WTC11 (cell line): ENCODE results near the gene PSME4. TPM values are rescaled to one million over a fixed set of nuclear protein-coding genes. Genes with fewer than 3 reads are reported as not detected.

Source experiments
- AR ChIP-seq: fragments of 250-450 bp; sonication (Bioruptor Pico); IDR thresholded peaks from 2 replicates; pipeline ENCODE4 v1.9.0; 2021; ENCODE audit warnings: mild to moderate bottlenecking
- ATF3 ChIP-seq: sonication (generic); formaldehyde crosslinking; conservative IDR thresholded peaks from 2 replicates; pipeline ENCODE4 v1.8.1; 2022; ENCODE audit warnings: mild to moderate bottlenecking, missing genetic modification reagents
- CREM ChIP-seq: sonication (generic); formaldehyde crosslinking; IDR thresholded peaks from 2 replicates; pipeline ENCODE4 v1.8.1; 2022; ENCODE audit warnings: mild to moderate bottlenecking, missing genetic modification reagents, moderate library complexity
- CTCF ChIP-seq: fragments of 200-600 bp; IDR thresholded peaks from 2 replicates; pipeline ENCODE4 v1.8.0; 2022; ENCODE audit warnings: antibody characterized with exemption
- E2F4 ChIP-seq: sonication (generic); formaldehyde crosslinking; IDR thresholded peaks from 2 replicates; pipeline ENCODE4 v1.8.1; 2022; ENCODE audit warnings: low read depth, mild to moderate bottlenecking, moderate library complexity, missing genetic modification reagents, borderline replicate concordance
- E2F5 ChIP-seq: sonication (generic); formaldehyde crosslinking; IDR thresholded peaks from 2 replicates; pipeline ENCODE4 v1.8.1; 2022; ENCODE audit warnings: mild to moderate bottlenecking, moderate library complexity, missing genetic modification reagents
- GTF2I ChIP-seq: fragments of 250-450 bp; sonication (Bioruptor Pico); conservative IDR thresholded peaks from 2 replicates; pipeline ENCODE4 v1.4.0; 2021; ENCODE audit warnings: mild to moderate bottlenecking
- JAZF1 ChIP-seq: fragments of 250-450 bp; sonication (Bioruptor Pico); IDR thresholded peaks from 2 replicates; pipeline ENCODE4 v1.9.0; 2021; ENCODE audit warnings: moderate library complexity, mild to moderate bottlenecking, inconsistent platforms
- MXD4 ChIP-seq: fragments of 250-450 bp; sonication (Bioruptor Pico); IDR thresholded peaks from 2 replicates; pipeline ENCODE4 v1.8.0; 2021; ENCODE audit warnings: mild to moderate bottlenecking, moderate library complexity, borderline replicate concordance
- MYBL2 ChIP-seq: sonication (generic); formaldehyde crosslinking; IDR thresholded peaks from 2 replicates; pipeline ENCODE4 v1.8.1; 2023; ENCODE audit warnings: mild to moderate bottlenecking, moderate library complexity, missing genetic modification reagents
- NFYB ChIP-seq: sonication (generic); formaldehyde crosslinking; conservative IDR thresholded peaks from 2 replicates; pipeline ENCODE4 v1.8.0; 2022; ENCODE audit warnings: low read depth, missing genetic modification reagents
- NR2C2 ChIP-seq: sonication (generic); formaldehyde crosslinking; IDR thresholded peaks from 2 replicates; pipeline ENCODE4 v1.8.0; 2022; ENCODE audit warnings: mild to moderate bottlenecking, missing genetic modification reagents
- RELA ChIP-seq: sonication (generic); formaldehyde crosslinking; IDR thresholded peaks from 2 replicates; pipeline ENCODE4 v1.8.1; 2022; ENCODE audit warnings: missing genetic modification reagents, mild to moderate bottlenecking, borderline replicate concordance
- SMAD4 ChIP-seq: sonication (generic); formaldehyde crosslinking; IDR thresholded peaks from 2 replicates; pipeline ENCODE4 v1.8.0; 2022; ENCODE audit warnings: mild to moderate bottlenecking, missing genetic modification reagents
- SP1 ChIP-seq: sonication (generic); formaldehyde crosslinking; conservative IDR thresholded peaks from 2 replicates; pipeline ENCODE4 v1.8.1; 2022; ENCODE audit warnings: missing genetic modification reagents
- ZMAT4 ChIP-seq: fragments of 250-450 bp; sonication (Bioruptor Pico); IDR thresholded peaks from 2 replicates; pipeline ENCODE4 v1.9.0; 2021; ENCODE audit warnings: mild to moderate bottlenecking
- ZNF219 ChIP-seq: sonication (generic); formaldehyde crosslinking; IDR thresholded peaks from 2 replicates; pipeline ENCODE4 v1.8.0; 2023; ENCODE audit warnings: missing genetic modification reagents, mild to moderate bottlenecking, borderline replicate concordance
- ZNF263 ChIP-seq: sonication (generic); formaldehyde crosslinking; IDR thresholded peaks from 2 replicates; pipeline ENCODE4 v1.8.1; 2022; ENCODE audit warnings: low read depth, mild to moderate bottlenecking, moderate library complexity, missing genetic modification reagents
- ZNF281 ChIP-seq: sonication (generic); formaldehyde crosslinking; IDR thresholded peaks from 2 replicates; pipeline ENCODE4 v1.8.0; 2023; ENCODE audit warnings: mild to moderate bottlenecking, missing genetic modification reagents
- ZNF532 ChIP-seq: fragments of 250-450 bp; sonication (Bioruptor Pico); IDR thresholded peaks from 2 replicates; pipeline ENCODE4 v1.9.0; 2021; ENCODE audit warnings: mild to moderate bottlenecking, borderline replicate concordance
- total RNA-seq: library from RNA; stranded (reverse); gene quantifications from 3 replicates; pipeline ENCODE4 v1.2.3, GENCODE V29; 2021

The PSME4 gene
- total RNA-seq, 1 experiment from 2014 or later = 91.9 TPM

GRCh38 chr2:53970724-53971602, at the start of gene PSME4 (continued):
- TF ChIP-seq AR (CRISPR knock-in tag) = no peak
- no peak for TF ChIP-seq MXD4
- TF ChIP-seq NFYB (CRISPR knock-in tag) = no peak
- peak; percentile 67; the same call in 1 of the 2 replicates for TF ChIP-seq CREM
- TF ChIP-seq SP1 (CRISPR knock-in tag) = peak; percentile 90; the same call in 1 of the 2 replicates
- peak; percentile 28; the same call in 1 of the 2 replicates for TF ChIP-seq MYBL2
- TF ChIP-seq ZNF263 (CRISPR knock-in tag) = no peak
- no peak for TF ChIP-seq ZMAT4 (CRISPR knock-in tag)
- TF ChIP-seq CTCF = no peak
- no peak for TF ChIP-seq JAZF1 (CRISPR knock-in tag)
- TF ChIP-seq ATF3 (CRISPR knock-in tag) = no peak
- TF ChIP-seq ZNF281 (CRISPR knock-in tag) = no peak; the same call in 1 of the 2 replicates
- TF ChIP-seq ZNF532 (CRISPR knock-in tag) = no peak
- no peak for TF ChIP-seq GTF2I (CRISPR knock-in tag)
- peak; percentile 75; the same call in 1 of the 2 replicates for TF ChIP-seq RELA (CRISPR knock-in tag)
- no peak for TF ChIP-seq SMAD4
- TF ChIP-seq ZNF219 (CRISPR knock-in tag) = no peak
- peak; percentile 55; the same call in 1 of the 2 replicates for TF ChIP-seq NR2C2 (CRISPR knock-in tag)
- TF ChIP-seq E2F4 = no peak
- no peak for TF ChIP-seq E2F5 (CRISPR knock-in tag)
